ENCODE results near the gene ZSWIM3. TPM values are rescaled to one million over a fixed set of nuclear protein-coding genes. Genes with fewer than 3 reads are reported as not detected.

The ZSWIM3 gene
- total and polyA plus RNA-seq, 2 of the 13 experiments (the other 11 are each of a cell fraction or from before 2014, with no cell fraction given): 5.2 to 5.8 TPM

DNA sequence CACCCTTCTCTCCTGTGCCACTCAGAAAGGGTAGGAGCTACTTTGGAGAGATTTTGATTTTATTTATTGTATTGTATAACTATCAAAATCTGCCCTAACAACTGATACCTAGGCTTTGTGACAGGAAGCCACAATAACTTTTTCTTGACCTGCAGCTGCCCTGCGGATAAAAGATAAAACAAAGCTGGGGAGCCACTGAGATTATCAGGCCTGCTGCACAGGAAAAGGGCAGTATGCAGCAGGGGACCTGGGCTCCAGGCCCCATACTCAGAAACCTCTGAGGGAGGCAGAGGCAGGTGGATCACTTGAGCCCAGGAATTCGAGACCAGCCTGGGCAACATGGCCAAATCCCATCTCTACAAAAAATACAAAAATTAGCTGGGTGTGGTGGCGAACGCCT, 24.8 kb upstream of the ZSWIM3 start (continued):
- no peak for TF ChIP-seq DMAP1 (CRISPR knock-in tag; IDR thresholded peaks at IDR 0.05)
- no peak for TF ChIP-seq NFYC (CRISPR knock-in tag; IDR thresholded peaks at IDR 0.05)
- 0 out of 2 replicates have a peak, but pooled peaks have one; percentile 37 for TF ChIP-seq ZNF552 (CRISPR knock-in tag; IDR thresholded peaks at IDR 0.05; ENCODE audit: borderline replicate concordance)
- no peak for TF ChIP-seq ZNF772 (CRISPR knock-in tag; IDR thresholded peaks at IDR 0.05)
- TF ChIP-seq GTF3A (CRISPR knock-in tag; conservative IDR thresholded peaks at IDR 0.05): no peak
- no peak for TF ChIP-seq CEBPG (CRISPR knock-in tag; IDR thresholded peaks at IDR 0.05)
- TF ChIP-seq ZNF619 (CRISPR knock-in tag; IDR thresholded peaks at IDR 0.05): 0 out of 2 replicates have a peak, but pooled peaks have one; percentile 41
- TF ChIP-seq SRSF9 (IDR thresholded peaks at IDR 0.05; ENCODE audit: borderline replicate concordance, insufficient read depth, low read depth, low read length, poor library complexity, severe bottlenecking): no peak
- TF ChIP-seq, protein P1, sequence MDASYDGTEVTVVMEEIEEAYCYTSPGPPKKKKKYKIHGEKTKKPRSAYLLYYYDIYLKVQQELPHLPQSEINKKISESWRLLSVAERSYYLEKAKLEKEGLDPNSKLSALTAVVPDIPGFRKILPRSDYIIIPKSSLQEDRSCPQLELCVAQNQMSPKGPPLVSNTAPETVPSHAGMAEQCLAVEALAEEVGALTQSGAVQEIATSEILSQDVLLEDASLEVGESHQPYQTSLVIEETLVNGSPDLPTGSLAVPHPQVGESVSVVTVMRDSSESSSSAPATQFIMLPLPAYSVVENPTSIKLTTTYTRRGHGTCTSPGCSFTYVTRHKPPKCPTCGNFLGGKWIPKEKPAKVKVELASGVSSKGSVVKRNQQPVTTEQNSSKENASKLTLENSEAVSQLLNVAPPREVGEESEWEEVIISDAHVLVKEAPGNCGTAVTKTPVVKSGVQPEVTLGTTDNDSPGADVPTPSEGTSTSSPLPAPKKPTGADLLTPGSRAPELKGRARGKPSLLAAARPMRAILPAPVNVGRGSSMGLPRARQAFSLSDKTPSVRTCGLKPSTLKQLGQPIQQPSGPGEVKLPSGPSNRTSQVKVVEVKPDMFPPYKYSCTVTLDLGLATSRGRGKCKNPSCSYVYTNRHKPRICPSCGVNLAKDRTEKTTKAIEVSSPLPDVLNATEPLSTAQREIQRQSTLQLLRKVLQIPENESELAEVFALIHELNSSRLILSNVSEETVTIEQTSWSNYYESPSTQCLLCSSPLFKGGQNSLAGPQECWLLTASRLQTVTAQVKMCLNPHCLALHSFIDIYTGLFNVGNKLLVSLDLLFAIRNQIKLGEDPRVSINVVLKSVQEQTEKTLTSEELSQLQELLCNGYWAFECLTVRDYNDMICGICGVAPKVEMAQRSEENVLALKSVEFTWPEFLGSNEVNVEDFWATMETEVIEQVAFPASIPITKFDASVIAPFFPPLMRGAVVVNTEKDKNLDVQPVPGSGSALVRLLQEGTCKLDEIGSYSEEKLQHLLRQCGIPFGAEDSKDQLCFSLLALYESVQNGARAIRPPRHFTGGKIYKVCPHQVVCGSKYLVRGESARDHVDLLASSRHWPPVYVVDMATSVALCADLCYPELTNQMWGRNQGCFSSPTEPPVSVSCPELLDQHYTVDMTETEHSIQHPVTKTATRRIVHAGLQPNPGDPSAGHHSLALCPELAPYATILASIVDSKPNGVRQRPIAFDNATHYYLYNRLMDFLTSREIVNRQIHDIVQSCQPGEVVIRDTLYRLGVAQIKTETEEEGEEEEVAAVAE (CRISPR knock-in tag; IDR thresholded peaks at IDR 0.05; ENCODE audit: borderline replicate concordance): 0 out of 2 replicates have a peak, but pooled peaks have one; percentile 1
- no peak for TF ChIP-seq ZFP82 (CRISPR knock-in tag; IDR thresholded peaks at IDR 0.05; ENCODE audit: borderline replicate concordance)
- 0 out of 2 replicates have a peak, but pooled peaks have one; percentile 4 for TF ChIP-seq ZSCAN31 (CRISPR knock-in tag; IDR thresholded peaks at IDR 0.05; ENCODE audit: low read depth)
- TF ChIP-seq ZNF629 (CRISPR knock-in tag; conservative IDR thresholded peaks at IDR 0.05): 0 out of 2 replicates have a peak, but pooled peaks have one; percentile 0
- TF ChIP-seq TCF12 (IDR thresholded peaks at IDR 0.05): no peak
- 0 out of 2 replicates have a peak, but pooled peaks have one; percentile 1 for TF ChIP-seq TCF12 (CRISPR knock-in tag; IDR thresholded peaks at IDR 0.05)
- no peak for TF ChIP-seq BCL6 (CRISPR knock-in tag; IDR thresholded peaks at IDR 0.05)

Data from HepG2 (cell line).